ENCODE results near the gene LACTB.

Gene LACTB

DNA sequence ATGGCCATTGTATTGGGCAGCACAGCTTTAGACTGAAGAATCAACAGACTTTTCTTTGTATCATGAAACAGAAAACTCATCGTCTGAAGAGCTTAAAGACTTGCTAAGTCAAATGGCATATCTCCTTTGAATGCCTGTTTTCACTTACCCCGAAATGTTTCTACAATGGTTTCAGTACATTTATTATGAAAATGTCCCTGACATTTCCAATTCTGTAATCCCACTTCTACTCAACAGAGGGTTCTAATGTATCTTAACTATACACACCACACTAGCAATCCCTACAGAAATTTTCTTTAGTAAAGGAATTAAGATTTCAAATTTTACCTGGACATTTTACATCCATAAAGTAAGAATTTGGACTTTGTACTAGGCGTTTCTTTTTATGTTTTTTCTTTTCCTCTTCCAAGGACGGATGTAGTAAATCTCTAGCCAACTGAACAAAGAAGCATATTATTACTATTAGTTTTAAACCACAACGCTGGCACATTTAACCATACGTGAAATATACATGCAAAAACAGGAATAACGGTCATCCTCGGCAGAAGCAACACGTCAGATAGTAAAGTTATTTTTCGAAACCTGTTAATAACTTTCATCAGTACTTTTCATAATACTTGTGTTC, 34.5 kb downstream of the LACTB start:
- Histone ChIP-seq H3F3A (ENCODE audit: insufficient read depth, low read length) (no peaks in the 10 kb centered on the region), H3K9me3 (ENCODE audit: low read length) (no peaks in the 10 kb centered on the region), H3K4me2 (ENCODE audit: low read length) (peak overlapping the region; percentile 89), H3K4me1 (ENCODE audit: insufficient read depth, low read length, severe bottlenecking) (peaks cover 18% of the 10 kb centered on the region), H3K9me2 (ENCODE audit: low read depth, low read length) (no peaks in the 10 kb centered on the region), H3K79me2 (ENCODE audit: insufficient read depth, low read length) (peaks cover 12% of the 10 kb centered on the region; the same call in 1 of the 2 replicates), H3K36me3 (ENCODE audit: insufficient read depth, low read length) (peaks cover 28% of the 10 kb centered on the region; the same call in 1 of the 2 replicates), H3K9ac (ENCODE audit: low read length) (peak overlapping the region; percentile 85), H3K27me3 (ENCODE audit: insufficient read depth, low read length) (no peaks in the 10 kb centered on the region), H3K4me3 (ENCODE audit: low read depth, low read length, poor library complexity, severe bottlenecking) (peak overlapping the region; percentile 83), H3K27ac (ENCODE audit: low read depth, low read length, poor library complexity, severe bottlenecking) (peak overlapping the region; percentile 76), H2AFZ (ENCODE audit: low read length) (no peak overlapping the region), H4K20me1 (ENCODE audit: insufficient read depth, low read length) (no peaks in the 10 kb centered on the region)
- TF ChIP-seq EZH2 (IDR thresholded peaks at IDR 0.05; ENCODE audit: borderline replicate concordance, low read length): no peak
- TF ChIP-seq, protein P1, sequence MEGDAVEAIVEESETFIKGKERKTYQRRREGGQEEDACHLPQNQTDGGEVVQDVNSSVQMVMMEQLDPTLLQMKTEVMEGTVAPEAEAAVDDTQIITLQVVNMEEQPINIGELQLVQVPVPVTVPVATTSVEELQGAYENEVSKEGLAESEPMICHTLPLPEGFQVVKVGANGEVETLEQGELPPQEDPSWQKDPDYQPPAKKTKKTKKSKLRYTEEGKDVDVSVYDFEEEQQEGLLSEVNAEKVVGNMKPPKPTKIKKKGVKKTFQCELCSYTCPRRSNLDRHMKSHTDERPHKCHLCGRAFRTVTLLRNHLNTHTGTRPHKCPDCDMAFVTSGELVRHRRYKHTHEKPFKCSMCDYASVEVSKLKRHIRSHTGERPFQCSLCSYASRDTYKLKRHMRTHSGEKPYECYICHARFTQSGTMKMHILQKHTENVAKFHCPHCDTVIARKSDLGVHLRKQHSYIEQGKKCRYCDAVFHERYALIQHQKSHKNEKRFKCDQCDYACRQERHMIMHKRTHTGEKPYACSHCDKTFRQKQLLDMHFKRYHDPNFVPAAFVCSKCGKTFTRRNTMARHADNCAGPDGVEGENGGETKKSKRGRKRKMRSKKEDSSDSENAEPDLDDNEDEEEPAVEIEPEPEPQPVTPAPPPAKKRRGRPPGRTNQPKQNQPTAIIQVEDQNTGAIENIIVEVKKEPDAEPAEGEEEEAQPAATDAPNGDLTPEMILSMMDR (IDR thresholded peaks at IDR 0.05; ENCODE audit: low read length): no peak

DNA sequence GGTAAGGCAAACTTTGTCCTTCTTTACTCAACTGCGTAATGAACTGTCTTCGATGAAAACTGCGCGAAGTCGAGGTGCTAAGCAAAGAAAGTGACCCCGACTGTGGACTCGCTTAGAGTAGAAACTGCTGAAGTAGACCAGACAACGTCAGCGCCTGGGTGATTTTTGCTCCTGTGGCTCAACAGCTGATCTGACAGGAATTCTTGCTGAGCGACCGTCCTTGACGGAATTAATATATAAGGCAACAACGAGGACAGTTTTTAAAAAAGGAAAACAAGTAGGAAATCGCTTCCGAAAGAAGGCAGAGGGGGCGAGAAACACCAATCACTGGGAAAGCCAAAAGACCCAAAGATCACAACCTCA, 35.1 kb downstream of the LACTB start:
- Histone ChIP-seq H3F3A (ENCODE audit: insufficient read depth, low read length) (no peaks in the 10 kb centered on the region), H3K27ac (ENCODE audit: low read depth, low read length, poor library complexity, severe bottlenecking) (peak overlapping the region; percentile 76), H3K36me3 (ENCODE audit: insufficient read depth, low read length) (peaks cover 24% of the 10 kb centered on the region; the same call in 1 of the 2 replicates), H3K9ac (ENCODE audit: low read length) (peak overlapping the region; percentile 85), H3K9me3 (ENCODE audit: low read length) (no peaks in the 10 kb centered on the region), H4K20me1 (ENCODE audit: insufficient read depth, low read length) (no peaks in the 10 kb centered on the region), H3K79me2 (ENCODE audit: insufficient read depth, low read length) (peaks cover 12% of the 10 kb centered on the region; the same call in 1 of the 2 replicates), H3K9me2 (ENCODE audit: low read depth, low read length) (no peaks in the 10 kb centered on the region), H2AFZ (ENCODE audit: low read length) (no peak overlapping the region), H3K4me1 (ENCODE audit: insufficient read depth, low read length, severe bottlenecking) (peaks cover 18% of the 10 kb centered on the region), H3K4me3 (ENCODE audit: low read depth, low read length, poor library complexity, severe bottlenecking) (peak overlapping the region; percentile 83), H3K27me3 (ENCODE audit: insufficient read depth, low read length) (no peaks in the 10 kb centered on the region), H3K4me2 (ENCODE audit: low read length) (peak overlapping the region; percentile 89)
- no peak for TF ChIP-seq EZH2 (IDR thresholded peaks at IDR 0.05; ENCODE audit: borderline replicate concordance, low read length)
- TF ChIP-seq, protein P1 (IDR thresholded peaks at IDR 0.05; ENCODE audit: low read length): no peak

DNA sequence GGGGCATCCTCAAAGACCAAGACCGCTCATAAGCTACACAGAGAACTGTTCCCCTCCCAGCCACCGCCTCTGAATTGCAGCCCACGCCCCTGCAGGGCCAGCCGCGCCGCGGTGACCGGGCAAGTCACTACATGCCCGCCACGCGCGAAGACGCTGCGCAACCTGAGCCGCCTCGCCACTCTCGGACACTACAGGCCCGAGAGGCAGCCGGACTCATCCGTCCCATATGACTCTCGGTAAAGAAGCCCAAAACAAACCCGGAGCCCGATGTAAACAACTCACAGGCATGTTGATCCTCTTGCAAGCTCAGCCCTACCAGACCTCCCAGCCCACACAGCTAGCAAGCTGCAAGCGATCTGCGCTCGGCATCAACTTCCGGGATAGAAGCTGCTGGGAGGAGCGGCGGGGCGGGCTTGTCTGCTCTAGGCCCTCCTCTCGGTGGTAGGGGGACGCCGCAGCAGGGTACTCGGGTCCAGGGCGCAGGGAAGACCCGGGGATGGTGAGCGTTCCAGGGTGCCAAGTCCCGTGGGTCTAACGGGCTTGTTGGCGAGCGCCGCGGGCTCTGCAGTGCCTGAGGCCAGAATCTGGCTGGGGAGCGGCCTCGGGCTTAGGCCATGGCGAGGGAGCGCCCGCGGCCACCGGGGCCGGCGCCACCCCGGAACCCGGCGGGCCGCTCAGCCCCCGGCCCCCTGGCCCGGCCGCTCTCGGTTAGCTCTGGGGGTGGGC, 35.6 kb downstream of the LACTB start, which contains the start of gene RPS27L:
RPS27L (minus strand) TSS at position 360 of the 726 bp plus-strand sequence; CDS start at position 288, 72 bp downstream.
- Histone ChIP-seq H3F3A (ENCODE audit: insufficient read depth, low read length) (no peaks in the 10 kb centered on the region), H3K9me2 (ENCODE audit: low read depth, low read length) (no peaks in the 10 kb centered on the region), H3K9me3 (ENCODE audit: low read length) (no peaks in the 10 kb centered on the region), H3K4me2 (ENCODE audit: low read length) (peak within 1 kb of the TSS; percentile 89), H3K4me1 (ENCODE audit: insufficient read depth, low read length, severe bottlenecking) (peaks cover 18% of the 10 kb centered on the region), H3K79me2 (ENCODE audit: insufficient read depth, low read length) (peaks cover 12% of the 10 kb centered on the region; the same call in 1 of the 2 replicates), H3K4me3 (ENCODE audit: low read depth, low read length, poor library complexity, severe bottlenecking) (peak within 1 kb of the TSS; percentile 83), H3K27ac (ENCODE audit: low read depth, low read length, poor library complexity, severe bottlenecking) (peak within 1 kb of the TSS; percentile 76), H3K9ac (ENCODE audit: low read length) (peak within 1 kb of the TSS; percentile 85), H2AFZ (ENCODE audit: low read length) (peak within 1 kb of the TSS; percentile 54; the same call in 1 of the 2 replicates), H3K36me3 (ENCODE audit: insufficient read depth, low read length) (peaks cover 19% of the 10 kb centered on the region; the same call in 1 of the 2 replicates), H4K20me1 (ENCODE audit: insufficient read depth, low read length) (no peaks in the 10 kb centered on the region), H3K27me3 (ENCODE audit: insufficient read depth, low read length) (no peaks in the 10 kb centered on the region)
- TF ChIP-seq, protein P1 (IDR thresholded peaks at IDR 0.05; ENCODE audit: low read length): no peak
- TF ChIP-seq EZH2 (IDR thresholded peaks at IDR 0.05; ENCODE audit: borderline replicate concordance, low read length): no peak
